Tibial artery (tissue), 4 donors: ENCODE results near the gene PRKAR1B.
"Not testable (repeated sequence)": the region's sequence is repeated elsewhere in the genome, so short reads cannot be mapped to it uniquely, and the experiment has no call there.

Experiments used
- DNase-seq, 2 donors: peaks; one replicate each; pipeline ENCODE4 v3.0.0-alpha.2; 2019
- H3K27ac ChIP-seq, 2 donors: fragments of 200-600 bp; sonication (generic) in 1 of 2; 1 replicate in 1 of 2; 2 replicates in 1 of 2; pipeline ENCODE4 v1.5.1; 2018 to 2019; ENCODE audit warnings: mild to moderate bottlenecking in 1 of 2
- H3K27me3 ChIP-seq, 2 donors: fragments of 200-600 bp; sonication (generic) in 1 of 2; one replicate each; pipeline versions ENCODE4 v1.5.1 to v1.6.0; 2016 to 2019
- H3K36me3 ChIP-seq, 3 donors: fragments of 200-600 bp; sonication (generic) in 2 of 3; one replicate each; pipeline ENCODE4 v1.5.1; 2016 to 2019; ENCODE audit warnings: mild to moderate bottlenecking in 2 of 3
- H3K4me1 ChIP-seq, 4 donors: fragments of 200-600 bp; sonication (generic) in 2 of 4; 1 replicate in 3 of 4; 2 replicates in 1 of 4; pipeline ENCODE4 v1.5.1; 2016 to 2019
- H3K4me3 ChIP-seq, 2 donors: fragments of 200-600 bp; sonication (generic) in 1 of 2; 1 replicate in 1 of 2; 2 replicates in 1 of 2; pipeline ENCODE4 v1.5.1; 2018 to 2019; ENCODE audit warnings: mild to moderate bottlenecking in 2 of 2
- H3K9me3 ChIP-seq, 3 donors: fragments of 200-600 bp; sonication (generic) in 1 of 3; one replicate each; pipeline ENCODE4 v1.5.1; 2016 to 2019
- CTCF ChIP-seq, 2 experiments: fragments of 200-600 bp in 1 of 2; fragments of 450-650 bp in 1 of 2; IDR thresholded peaks; one replicate each; pipeline ENCODE4 v1.5.1; 2017 to 2019; ENCODE audit warnings: antibody characterized with exemption in 2 of 2, mild to moderate bottlenecking in 1 of 2, moderate library complexity in 1 of 2
- intact Hi-C: fragments of 100-400 bp; cut with DNase I; formaldehyde crosslinking; loops from one replicate; pipeline ENCODE4 v1.15.0; 2023; ENCODE audit warnings: low total_unique reads

Gene PRKAR1B

DNA sequence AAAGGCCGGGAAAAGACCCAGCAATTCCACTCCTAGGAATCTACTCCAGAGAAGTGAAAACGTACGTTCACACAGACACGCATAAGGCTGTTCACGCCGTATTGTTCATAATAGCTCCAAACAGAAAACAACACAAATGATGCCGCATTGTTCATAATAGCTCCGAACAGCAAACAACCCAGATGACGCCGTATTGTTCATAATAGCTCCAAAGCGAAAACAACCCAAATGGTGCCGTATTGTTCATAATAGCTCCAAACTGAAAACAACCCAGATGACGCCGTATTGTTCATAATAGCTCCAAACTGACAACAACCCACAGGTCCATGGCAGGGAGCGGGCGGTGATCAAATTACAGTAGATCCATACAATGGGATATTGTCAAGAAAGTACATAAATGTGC, 85.8 kb downstream of the PRKAR1B start:
- Histone ChIP-seq H3K36me3 (no peaks in the 10 kb centered on the region), H3K9me3 (peaks cover 0 to 10% (median 0%) of the 10 kb centered on the region in 3 donors), H3K27ac (no peak overlapping the region), H3K4me1 (peaks cover 0 to 6% (median 0%) of the 10 kb centered on the region in 4 donors), H3K27me3 (no peaks in the 10 kb centered on the region), H3K4me3 (no peak overlapping the region)
- intact Hi-C loops: no loop called here
- no peak for TF ChIP-seq CTCF (IDR thresholded peaks at IDR 0.05)
- no peak for DNase-seq

DNA sequence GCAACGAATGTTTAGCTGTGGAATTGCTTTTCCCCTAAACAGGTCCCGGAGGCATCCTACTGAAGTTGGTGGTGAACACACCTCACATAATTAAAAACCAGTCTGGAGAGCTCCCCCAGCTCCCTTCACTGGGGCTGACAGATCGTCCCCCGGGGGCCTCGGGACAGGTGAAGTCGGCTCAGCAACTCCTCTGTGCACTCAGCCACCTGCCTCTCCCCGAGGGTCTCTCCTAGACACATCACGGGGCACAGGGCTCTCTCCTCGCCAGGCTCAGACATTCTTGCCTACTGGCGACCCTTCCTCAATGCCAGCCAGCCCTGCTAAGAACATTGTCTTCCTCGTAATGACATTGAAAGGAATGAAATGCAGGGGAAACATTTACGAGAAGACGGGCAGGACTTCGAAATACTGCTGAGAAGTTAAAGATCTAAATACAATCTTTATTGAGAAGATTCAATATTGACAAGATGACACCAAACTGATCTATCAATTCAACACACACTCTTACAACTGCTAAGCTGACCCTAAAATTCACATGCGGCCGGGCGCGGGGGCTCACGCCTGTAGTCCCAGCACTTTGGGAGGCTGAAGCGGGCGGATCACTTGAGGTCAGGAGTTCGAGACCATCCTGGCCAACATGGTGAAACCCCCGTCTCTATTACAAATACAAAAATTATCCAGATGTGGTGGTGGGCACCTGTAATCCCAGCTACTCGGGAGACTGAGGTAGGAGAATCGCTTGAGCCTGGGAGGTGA, 88.6 kb downstream of the PRKAR1B start:
- Histone ChIP-seq H3K4me1 (no peaks in the 10 kb centered on the region), H3K9me3 (peaks cover 0 to 3% (median 0%) of the 10 kb centered on the region in 3 donors), H3K27me3 (no peaks in the 10 kb centered on the region), H3K4me3 (no peak overlapping the region), H3K27ac (no peak overlapping the region), H3K36me3 (no peaks in the 10 kb centered on the region)
- TF ChIP-seq CTCF (IDR thresholded peaks at IDR 0.05): no peak
- intact Hi-C loops: loop anchor here (5.0 kb wide), 1 partner anchor 306 kb away; no protein-coding TSS in a partner anchor
- DNase-seq: no peak

- H3K4me1 ChIP-seq: no peaks in the 10 kb centered on the region
- intact Hi-C loops: loop anchor here (5.0 kb wide), 1 partner anchor 306 kb away; no protein-coding TSS in a partner anchor
- H3K36me3 ChIP-seq: no peaks in the 10 kb centered on the region
- no peak for TF ChIP-seq CTCF (IDR thresholded peaks at IDR 0.05)
- no peaks in the 10 kb centered on the region for H3K27me3 ChIP-seq
- no peak for DNase-seq
- H3K9me3 ChIP-seq: no peaks in the 10 kb centered on the region
- no peak overlapping the region for H3K27ac ChIP-seq
- H3K4me3 ChIP-seq: no peak overlapping the region
Observed at GRCh38 chr7:637826-638225, 89.3 kb downstream of the PRKAR1B start.

GRCh38 chr7:636396-636795, 90.7 kb downstream of the PRKAR1B start:
- DNase-seq: peak in 1 of 2 donors; percentile 78
- intact Hi-C loops: loop anchor here (5.0 kb wide), 1 partner anchor 304 kb away; no protein-coding TSS in a partner anchor
- Histone ChIP-seq H3K4me3 (no peak overlapping the region), H3K27me3 (no peaks in the 10 kb centered on the region), H3K9me3 (no peaks in the 10 kb centered on the region), H3K4me1 (no peaks in the 10 kb centered on the region), H3K36me3 (no peaks in the 10 kb centered on the region), H3K27ac (no peak overlapping the region)
- TF ChIP-seq CTCF (IDR thresholded peaks at IDR 0.05): peak; percentile 58 to 70

GRCh38 chr7:635687-636382, 91.2 kb downstream of the PRKAR1B start:
- H3K36me3 ChIP-seq, H3K4me1 ChIP-seq, H3K27me3 ChIP-seq, H3K9me3 ChIP-seq, DNase-seq, H3K27ac ChIP-seq, H3K4me3 ChIP-seq: not testable (repeated sequence)
- intact Hi-C loops: loop anchor here (5.0 kb wide), 1 partner anchor 304 kb away; no protein-coding TSS in a partner anchor

DNA sequence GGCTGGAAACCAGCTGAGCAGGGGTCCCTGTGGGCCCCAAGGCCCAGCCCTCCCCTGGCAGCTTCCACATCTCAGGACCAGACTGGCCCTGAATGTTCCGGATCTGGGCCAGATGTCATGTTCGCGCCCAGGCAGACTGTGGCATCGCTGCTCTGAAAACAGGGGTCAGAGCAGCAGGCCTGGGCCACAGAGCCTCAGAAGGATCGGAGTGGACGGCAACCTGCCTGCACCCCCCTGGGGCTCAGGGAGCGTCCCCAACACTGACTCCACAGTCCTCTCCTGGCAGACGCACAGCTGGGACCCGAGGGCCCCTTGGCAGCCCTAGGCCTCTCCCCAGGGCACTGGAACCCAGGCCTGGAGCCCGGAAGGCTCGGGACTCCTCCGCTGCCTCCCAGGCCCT, 91.9 kb downstream of the PRKAR1B start:
- no peak for TF ChIP-seq CTCF (IDR thresholded peaks at IDR 0.05)
- H3K27me3 ChIP-seq: no peaks in the 10 kb centered on the region
- peak in 1 of 2 donors; percentile 39 for DNase-seq
- H3K4me3 ChIP-seq: no peak overlapping the region
- no peaks in the 10 kb centered on the region for H3K9me3 ChIP-seq
- no peaks in the 10 kb centered on the region for H3K4me1 ChIP-seq
- no peaks in the 10 kb centered on the region for H3K36me3 ChIP-seq
- intact Hi-C loops: loop anchor here (5.0 kb wide), 1 partner anchor 303 kb away; no protein-coding TSS in a partner anchor
- H3K27ac ChIP-seq: no peak overlapping the region
